Midbrain (tissue), 1 donor: Measurements from ENCODE around the gene SKIDA1.
A peak's percentile ranks its signal among the peaks of the same experiment; 100 is the strongest.

Experiments
- DNase-seq: peaks from one replicate; lab custom pipeline; 2025; lab: John Stamatoyannopoulos, UW

Gene SKIDA1

DNA sequence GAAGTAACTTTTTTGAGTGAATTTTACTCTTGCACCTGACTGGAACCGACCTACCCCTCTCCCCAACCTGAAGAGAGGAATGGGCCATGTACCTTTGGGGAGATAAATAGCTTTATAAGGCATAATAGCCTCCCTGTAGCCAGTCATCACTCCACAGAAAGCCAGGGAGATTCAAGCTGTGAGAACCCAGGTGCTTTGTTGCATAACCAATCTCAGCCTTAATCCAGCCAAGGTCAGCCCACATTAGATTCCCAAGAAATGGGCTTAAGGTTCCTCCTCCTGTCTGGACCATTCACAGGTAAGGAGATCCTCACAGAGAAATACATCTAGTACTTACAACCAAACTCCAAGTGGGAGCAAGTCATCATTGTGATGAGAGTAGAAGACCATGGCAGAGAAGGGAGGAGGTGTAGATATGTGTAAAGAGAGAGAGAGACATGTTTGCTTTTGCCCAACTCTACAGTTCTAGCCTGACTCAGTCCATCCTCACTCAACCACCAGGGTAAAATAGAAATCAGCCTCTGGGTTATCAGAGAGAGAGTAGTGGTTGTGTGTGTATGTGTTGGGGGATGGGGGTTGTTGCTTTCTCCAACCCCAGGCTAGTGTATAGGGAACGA, 23.6 kb downstream of the SKIDA1 start:
- no peak for DNase-seq

DNA sequence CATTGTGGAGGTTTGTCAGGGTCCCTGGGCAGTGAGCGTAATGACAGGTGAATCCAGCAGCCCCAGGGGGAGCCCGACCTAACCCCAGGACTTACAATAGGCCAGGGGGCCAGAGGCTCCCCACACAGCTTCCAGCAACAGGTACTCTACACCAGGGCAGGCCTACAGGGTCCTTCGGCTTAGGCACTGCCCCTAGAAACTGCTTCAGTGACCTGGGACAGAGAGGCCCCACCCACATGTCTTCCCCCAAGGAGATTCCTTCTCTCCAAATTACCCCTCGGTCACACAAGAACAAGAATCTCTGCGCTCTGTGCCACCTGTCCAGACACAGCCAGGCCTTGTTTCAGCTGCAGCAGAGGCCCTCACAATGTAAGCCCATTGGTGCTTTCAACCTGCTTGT, 24.4 kb downstream of the SKIDA1 start:
- DNase-seq, result no peak

DNA sequence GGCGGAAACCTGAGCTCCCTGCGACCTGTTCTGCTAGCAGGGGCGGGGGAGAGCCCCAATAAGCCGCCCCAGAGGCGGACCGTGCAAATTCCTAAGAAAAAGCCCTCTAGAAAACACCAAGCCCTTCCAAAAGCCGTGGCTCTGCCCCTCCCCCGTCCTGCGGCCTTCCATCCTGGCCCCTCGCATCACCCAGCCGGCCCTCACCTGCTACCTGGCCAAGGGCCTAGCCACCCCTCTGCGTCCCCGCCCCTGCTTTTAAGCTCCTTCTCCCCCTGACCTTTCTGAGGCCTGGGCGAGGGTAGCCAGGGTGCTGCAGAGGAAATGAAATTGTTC, 24.9 kb downstream of the SKIDA1 start:
- no peak for DNase-seq

DNA sequence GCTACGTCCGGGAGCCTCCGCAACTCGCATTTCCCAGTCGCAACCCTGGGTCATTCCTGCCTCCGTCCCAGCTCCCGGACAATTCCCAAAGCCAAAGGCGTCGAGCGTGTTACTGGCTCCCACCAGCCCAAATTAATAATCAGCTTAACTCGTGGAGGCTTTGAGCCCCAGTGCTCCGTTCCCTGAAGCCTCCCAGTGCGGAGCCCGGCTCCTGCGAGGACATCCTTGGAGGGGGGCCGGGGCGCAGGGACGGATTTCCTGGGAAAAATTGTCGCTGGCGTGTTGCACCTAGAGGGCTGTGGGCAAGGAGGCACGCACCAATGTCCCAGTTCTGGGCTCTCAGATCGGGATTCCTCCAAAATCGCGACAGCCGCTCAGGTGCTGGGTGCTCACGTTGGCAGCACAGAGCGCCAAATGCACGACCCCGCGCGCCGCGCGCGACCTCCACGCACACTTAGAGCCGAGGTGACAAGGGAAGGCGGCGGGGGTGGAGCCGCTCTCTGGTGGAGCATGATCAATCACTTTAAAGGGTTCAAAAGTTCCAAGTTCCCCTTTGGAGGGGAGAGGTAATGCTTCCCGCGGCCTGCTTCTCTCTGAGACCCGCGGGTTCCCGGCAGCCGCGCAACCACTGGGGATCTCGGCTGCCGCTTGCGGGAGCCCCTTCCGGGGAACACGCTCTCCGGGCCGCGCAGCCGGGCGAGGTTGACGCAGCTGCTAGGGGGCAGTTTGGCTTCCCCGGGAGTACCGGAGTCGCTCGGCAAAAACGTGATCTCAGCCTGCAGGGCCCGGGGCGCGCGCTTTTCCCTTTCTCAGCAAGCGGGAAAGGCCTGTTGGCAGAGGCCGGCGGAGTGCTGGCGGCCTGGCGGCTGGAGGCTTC, 25.5 kb downstream of the SKIDA1 start:
- DNase-seq, result no peak

DNA sequence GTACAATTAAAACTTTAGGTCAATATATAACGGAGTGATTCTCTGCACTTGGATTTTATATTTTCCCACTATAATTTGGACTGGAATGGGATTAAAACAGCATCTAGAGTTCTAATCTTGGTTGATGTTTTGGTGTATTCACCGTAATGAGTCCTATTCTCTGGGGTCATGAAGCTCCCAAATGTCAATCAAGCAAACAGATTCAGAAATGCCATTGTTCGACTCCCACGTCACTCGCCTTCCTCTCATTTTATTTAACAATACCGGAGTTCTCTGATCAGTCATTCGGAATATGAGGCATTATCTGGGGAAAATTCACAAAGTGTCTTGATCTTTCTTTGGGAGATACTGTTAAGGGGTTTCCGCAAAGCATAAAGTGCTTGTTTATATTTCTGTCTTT, 26.5 kb downstream of the SKIDA1 start:
- no peak for DNase-seq

DNA sequence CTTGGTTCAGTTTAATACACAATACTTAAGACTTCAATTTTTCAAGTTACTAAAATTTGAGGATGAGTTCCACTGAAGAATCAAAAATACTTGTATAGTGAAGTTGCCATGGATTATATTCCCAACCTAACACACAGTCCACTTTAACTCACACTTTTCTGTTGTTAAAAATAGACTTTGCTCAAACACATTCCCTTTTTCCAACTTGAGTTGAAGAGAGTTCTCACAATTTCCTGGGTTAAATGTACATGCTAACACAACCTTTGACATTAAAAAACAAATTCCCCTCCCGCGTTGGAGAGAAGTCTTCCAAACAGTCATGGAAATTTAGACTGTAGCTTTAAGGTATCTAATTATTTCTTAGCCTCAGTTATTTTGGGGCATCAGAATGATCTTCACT, 27.1 kb downstream of the SKIDA1 start:
- DNase-seq, result no peak

DNA sequence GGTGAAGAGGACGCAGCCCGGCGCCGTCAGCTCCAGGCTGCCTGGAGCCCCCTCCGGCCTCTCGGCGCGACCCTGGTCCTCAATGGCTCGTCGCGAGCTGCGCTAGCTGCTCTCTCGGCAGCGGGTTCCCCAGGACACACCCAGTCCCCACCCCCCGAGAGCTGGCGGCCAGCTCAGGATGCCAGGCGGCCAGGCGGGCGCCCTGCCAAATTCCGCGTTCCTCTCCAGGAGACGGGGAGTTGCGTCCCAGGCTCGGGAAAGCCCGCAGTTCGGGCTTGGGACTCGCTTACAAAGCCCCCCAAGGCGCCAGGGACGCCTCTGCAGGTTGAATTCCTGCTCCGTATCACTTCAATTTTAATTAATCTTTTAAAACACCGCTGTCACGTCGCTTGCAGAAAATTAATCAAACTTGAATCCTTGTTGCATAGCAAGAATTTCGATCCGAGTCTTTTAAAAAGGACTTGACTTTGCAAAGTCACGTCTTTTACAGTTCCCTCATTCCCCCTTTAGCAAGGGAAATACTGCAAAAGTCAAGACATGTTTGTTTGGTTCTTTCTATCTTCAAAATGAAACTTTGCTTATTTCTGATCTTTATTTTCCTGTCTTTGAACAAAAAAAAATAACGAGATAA, 28.2 kb downstream of the SKIDA1 start:
- DNase-seq, result peak; percentile 80

DNA sequence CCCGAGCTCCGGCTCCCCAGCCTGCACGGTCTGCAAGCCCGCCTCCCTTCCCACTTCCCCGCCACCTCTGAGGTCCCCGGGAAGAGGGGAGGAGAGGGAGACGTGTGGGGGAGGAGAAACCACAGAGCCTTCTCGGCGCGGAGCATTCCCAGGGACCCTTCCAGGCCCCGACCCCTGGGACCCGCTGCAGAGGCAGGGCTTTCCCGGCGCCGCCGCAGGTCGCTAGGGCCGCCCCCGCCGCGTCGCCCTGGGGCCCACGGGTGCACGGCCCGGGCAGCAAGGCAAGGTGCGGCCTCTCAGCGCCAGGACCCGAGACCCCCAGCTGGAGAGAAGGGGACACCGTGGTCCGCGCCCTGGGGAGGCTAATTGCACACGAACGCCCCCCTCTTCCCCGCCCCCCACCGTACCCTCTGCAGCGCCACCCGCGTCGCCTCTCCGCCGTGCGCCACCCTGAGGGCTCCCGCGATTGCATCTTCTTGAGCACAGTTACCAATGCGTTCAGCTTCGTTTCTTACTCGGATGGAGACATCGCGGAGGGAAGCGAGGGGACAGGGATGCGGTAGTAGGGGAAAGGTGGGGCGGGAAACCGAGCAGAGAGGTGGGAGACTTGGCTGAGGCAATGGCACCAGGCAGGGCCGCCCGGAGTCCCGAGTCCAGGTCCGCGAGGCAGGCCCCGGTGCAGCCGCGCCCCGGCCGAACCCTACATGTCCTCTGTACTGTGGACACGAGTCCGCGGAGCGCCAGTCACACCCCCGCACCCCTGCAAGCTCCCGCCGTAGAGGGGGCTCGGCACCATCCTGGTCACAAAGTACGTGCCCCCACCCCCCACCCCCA, 28.9 kb downstream of the SKIDA1 start:
- peak; percentile 61 for DNase-seq

DNA sequence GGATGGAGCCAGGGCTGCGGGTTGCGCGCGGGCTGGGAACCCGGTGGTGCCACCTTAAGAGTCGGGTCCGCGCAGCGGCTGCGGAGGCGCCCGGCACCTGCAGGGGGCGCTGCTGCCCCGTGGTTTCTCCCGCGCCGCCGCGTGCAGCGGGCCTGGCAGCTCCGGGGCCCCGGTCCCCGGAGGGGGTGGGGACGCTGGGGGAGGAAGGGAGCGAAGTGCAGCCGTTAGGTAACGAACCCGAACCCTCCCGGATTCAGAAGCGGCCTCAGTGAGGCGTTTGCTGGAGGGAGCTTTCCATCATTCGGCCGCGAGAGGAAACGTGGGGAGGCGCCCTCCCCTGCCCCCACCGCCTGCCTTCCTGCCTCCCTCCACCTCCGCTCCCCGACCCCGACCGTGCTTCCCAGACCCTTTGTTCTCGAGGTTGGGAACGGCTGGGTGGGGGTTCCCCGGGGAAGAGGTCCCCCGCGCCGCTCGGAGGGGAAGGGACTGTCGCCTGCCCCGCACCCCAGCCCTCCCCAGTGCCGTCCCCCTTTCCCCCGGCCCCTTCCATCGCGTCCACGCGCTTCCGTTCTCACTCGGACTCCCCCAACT, 29.6 kb downstream of the SKIDA1 start:
- peak; percentile 90 for DNase-seq

DNA sequence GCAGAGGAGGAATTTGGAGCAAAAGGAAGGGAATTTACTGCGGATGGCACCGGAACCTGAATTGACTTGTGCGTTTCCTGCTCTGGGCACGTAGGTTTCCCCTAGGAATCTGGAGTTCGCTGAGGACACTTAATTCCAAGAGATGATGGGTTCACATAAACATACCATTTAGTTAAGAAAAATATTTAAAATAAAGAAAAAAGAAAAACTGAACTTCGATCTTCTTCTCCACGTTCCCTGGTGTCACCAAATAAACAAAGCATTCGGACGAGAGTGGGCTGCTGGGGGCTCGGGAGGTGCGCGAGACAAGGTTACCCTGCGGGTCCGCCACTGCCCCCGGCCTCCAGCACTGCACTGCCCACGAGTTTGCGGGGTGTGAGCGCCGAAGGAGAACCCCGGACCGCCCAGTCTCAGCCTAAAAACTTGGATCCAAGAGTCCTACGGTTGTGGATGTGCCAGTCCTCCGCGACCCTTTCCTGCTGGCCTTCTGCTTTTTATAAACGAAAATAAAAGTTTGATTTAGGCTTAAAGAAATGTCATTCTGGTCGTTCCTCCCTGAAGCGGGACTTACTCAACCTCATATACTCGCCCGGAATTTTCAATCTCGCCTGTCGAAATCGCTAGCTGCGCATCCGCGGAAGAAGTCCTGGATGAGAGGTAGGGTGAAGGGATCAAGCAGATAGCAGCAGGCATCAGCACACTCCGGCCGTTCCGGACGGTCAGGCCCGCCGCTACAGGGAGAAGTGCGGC, 30.3 kb downstream of the SKIDA1 start:
- DNase-seq, result no peak

DNA sequence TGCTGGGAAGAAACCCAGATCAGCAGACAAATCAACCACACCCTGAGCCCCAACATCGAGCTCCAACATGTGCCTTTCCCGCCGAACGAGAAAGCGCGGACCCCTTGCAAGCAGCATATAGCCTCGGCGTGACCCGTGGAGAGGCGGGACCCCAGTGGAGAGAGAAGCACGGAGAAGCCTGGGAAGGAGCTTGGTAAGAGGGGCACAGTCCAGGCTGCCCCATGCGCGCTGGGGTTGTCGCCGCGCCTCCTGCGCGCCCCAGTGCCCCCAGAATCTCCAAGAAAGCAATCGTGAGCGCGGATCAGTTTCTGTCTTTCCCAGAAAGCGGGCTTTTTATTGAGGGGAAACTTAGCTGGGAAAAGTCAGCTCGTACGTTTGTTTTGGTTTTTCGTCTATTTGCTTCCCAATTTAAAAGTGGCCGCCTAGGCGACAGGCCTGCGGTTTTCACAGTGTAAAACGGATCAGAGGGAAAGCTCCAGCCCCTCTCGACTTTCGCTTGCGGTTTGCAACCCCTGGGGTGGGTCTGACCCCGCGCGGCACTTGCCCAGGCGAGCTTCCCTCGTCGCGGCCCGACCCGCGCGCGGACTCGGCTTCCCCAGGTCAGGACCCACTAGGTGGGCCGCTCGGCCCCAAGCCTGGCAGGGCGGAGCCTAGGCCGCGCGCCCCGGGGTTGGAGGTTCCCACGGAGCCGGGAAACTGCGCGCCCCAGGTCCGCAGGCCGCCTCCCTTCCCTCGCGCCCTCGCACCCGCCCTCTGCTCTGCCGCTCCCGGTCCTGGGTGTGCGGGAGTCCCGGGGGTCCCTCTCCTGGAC, 31.1 kb downstream of the SKIDA1 start:
- no peak for DNase-seq

DNA sequence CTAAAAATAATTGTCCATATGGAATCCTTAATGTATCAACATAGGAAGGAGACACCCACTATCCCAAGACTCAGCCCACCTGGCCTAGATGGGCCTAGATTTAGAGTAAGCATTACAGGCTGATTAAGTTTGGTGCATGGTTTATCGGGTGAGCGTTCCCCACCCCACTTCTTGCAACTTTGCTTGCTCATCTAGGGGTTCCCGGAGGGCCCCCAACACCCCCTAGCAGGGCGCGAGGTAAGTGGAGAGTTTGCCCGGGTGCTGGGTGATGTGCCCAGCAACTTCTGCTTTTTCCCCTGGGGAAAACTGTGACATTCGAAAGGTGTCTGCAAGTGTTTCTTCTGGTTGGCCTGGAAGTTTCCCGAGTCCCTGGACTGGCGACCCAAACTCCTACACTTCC, 31.7 kb downstream of the SKIDA1 start:
- no peak for DNase-seq

DNA sequence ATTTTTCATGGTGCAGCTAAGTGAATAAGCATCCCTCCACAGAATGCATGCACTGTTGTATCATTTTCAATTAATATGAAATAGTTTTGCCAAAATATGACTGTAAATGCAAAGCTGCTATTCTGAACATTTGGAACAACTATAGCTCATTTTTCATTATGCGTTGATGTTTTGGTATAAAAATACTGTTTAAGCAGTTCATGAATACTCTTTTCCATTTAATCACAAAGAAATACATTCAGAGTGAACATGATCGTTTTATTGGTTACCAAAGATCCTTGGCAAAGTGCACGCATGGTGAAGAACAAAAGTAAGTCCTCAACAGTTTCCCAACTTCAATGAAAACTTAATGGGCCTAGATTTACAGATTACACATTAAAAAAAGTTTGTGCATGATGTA, 33.1 kb downstream of the SKIDA1 start:
- no peak for DNase-seq

DNA sequence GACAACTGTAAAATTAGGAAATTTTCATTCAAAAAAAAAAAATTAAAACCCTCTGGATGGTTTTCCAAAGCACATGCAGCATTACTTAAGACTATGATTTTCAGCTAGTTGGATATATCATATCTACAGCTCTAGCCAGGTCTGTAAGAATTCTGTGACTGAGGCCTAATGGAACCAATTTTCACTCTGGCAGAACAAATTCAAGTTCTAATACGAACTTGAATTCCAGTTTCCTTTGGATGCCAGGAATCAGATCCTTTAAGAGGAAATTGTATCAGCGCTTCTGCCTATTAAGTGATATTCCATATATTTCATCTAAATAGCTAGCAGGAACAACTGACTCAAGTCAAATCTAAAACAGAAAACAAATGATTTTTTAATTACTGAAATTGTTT, 34.8 kb downstream of the SKIDA1 start:
- DNase-seq, result no peak

DNA sequence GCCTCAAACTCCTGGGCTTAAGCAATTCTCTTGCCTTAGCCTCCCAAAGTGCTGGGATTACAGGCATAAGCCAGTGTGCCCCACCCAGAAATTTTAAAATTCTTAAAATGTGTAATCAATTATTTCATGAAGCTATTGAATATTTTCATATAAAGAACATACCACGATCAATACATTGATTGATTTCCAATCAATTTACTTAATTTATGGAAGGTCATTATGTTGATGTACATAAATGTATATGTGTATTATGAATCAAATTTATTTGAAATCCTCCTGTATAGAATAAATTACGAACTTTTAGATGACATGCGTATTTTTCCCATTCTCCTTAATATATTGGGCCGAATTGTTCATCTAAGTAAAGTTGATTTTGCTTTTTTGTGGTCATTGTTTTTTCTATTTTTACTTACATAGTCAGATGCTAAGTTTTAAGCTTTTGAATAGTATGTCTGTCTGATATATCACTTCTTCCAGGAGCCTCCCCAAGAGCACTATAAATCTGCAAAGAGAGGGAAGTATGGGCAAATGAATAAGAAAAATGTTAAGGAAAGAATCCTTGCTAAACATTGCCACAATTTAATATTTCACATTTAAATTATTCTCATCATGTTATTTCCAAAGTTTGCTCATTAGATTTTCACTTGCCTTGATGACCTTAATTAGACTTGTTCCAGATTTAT, 35.3 kb downstream of the SKIDA1 start:
- no peak for DNase-seq

DNA sequence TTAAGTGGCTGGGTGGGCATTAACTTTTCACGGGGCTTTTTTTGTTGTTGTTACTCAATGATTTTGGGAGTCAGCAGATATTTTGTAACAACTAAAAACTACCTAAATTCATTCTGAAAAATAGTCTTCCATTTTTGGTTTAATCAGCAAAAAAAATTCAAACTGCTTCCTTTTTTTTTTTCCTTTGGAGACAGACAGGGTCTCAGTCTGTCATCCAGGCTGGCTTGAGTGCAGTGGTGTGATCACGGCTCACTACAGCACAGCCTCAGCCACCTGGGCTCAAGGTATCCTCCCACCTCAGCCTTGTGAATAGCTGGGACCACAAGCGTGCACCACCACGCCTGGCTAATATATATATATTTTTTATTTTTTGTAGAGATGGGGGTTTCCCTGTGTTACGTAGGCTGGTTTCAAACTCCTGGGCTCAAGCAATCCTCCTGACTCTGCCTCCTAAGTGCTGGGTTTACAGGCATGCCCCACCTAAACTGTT, 36.5 kb downstream of the SKIDA1 start:
- no peak for DNase-seq

DNA sequence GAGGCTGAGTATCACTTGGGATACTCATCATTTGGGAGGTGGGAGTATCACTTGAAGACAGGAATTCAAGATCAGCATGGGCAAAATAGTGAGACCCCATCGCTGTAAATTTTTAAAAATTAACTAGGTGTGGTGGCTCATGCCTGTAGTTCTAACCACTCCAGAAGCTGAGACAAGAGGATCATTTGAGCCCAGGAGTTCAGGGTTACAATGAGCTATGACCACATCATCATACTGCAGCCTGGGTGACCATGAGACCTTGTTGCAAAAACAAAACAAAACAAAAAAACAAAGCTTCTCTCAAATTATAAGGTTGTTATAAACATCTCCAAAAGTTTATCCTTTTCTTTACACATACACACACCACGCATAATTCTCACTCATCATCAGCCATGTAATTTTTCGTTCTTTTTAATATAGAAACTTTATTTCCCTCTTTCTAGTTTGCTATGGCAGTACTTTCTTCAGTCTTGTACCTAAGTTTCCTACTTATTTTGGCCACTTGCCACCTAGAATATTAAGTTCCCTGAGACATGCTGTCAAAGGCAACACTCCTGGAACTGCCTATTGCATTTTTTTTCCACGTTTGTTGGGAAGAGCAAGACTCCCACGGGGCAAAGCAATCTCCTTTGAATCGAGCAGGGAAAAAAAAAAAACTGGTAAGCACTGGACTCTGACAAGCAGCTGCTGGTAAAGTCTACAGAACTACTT, 37.1 kb downstream of the SKIDA1 start:
- no peak for DNase-seq

DNA sequence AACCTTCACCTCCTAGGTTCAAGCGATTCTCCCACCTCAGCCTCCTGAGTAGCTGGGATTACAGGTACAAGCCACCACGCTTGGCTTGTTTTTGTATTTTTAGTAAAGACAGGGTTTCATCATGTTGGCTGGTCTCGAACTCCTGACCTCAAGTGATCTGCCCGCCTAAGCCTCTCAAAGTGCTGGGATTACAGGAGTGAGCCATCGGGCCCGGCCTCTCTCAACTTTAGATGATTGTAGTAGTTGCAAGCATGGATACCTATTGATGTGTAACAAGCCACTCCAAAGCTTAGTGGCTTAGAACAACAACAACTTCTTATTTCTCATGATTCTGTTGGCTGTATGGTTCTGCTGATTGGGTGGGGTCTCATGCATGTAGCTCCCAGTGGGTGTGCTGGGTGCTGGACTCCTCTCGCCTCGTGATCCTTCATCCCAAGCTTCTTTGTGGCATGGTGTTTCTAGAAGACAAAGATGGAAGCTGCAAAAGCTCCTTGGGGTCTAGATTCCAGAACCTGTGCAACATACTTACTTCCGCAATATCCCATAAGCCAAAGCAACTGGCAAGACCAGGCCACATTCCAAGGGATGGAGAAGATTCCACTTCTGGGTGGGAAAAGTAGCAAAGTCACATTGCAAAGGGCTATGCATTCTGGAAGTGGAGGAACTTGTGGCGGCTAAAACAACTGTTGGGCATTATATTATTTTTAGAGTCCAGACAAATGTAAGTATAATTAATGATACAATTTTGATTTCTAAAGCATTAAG, 37.9 kb downstream of the SKIDA1 start:
- no peak for DNase-seq
